Lower lobe of right lung (tissue), 2 donors: ENCODE data around the gene KANK4. TPM values are rescaled to one million over a fixed set of nuclear protein-coding genes. Genes with fewer than 3 reads are reported as not detected.

ENCODE experiments used
- ATAC-seq, 2 donors: fragments of 200-7000 bp; cut with Tn5 transposase; one replicate each; pipeline ENCODE4 v1.9.1; 2020 to 2022; ENCODE audit warnings: mild to moderate bottlenecking in 2 of 2, moderate library complexity in 2 of 2
- DNase-seq: peaks from one replicate; pipeline ENCODE4 v3.0.0-alpha.2; 2020
- H3K27ac ChIP-seq: fragments of 200-600 bp; one replicate; pipeline ENCODE4 v1.8.0; 2022
- H3K27me3 ChIP-seq: fragments of 200-600 bp; one replicate; pipeline ENCODE4 v1.8.0; 2022; ENCODE audit warnings: low read depth
- H3K36me3 ChIP-seq: fragments of 200-600 bp; one replicate; pipeline ENCODE4 v1.8.0; 2022; ENCODE audit warnings: mild to moderate bottlenecking
- H3K4me1 ChIP-seq: fragments of 200-600 bp; one replicate; pipeline ENCODE4 v1.8.0; 2022
- H3K4me3 ChIP-seq: fragments of 200-600 bp; one replicate; pipeline ENCODE4 v1.8.0; 2022; ENCODE audit warnings: mild to moderate bottlenecking
- H3K9me3 ChIP-seq: fragments of 200-600 bp; one replicate; pipeline ENCODE4 v1.8.0; 2022
- intact Hi-C: fragments of 100-400 bp; cut with DNase I; formaldehyde crosslinking; loops from one replicate; pipeline ENCODE4 v1.11.0; 2022
- total RNA-seq: library from RNA; stranded (reverse); fragmentation: NEBNext Ultra II Directional; extraction: Animal tissue kit (Norgen Biotek cat#: 25700); gene quantifications from one replicate; pipeline ENCODE4 v1.2.1, GENCODE V29; 2021
- TF ChIP-seq, protein P1 (sequence below): fragments of 200-600 bp; IDR thresholded peaks from one replicate; pipeline ENCODE4 v1.8.0; 2022; ENCODE audit warnings: antibody characterized with exemption, mild to moderate bottlenecking
- donor health status: DM: no; HTN: yes; CAD: no; lungs with severe emphysema.

KANK4 gene
- total RNA-seq, 1 donor from 2014 or later: 4.4 TPM

DNA sequence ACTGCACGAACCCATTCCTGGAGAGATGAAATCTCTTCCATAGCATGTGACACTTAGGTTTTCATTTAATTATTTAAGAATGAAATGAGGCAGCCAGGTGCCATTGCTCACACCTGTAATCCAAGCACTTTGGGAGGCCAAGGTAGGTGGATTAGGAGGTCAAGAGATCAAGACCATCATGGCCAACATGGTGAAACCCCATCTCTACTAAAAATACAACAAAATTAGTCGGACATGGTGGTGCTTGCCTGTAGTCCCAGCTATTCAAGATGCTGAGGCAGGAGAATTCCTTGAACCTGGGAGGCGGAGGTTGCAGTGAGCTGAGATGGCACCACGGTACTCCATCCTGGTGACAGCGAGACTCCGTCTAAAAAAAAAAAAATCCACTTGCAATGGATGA is 106.8 kb downstream of the KANK4 start:
- DNase-seq (no peak), ATAC-seq (no peak)
- no peak overlapping the region for H3K27ac ChIP-seq
- TF ChIP-seq, protein P1, sequence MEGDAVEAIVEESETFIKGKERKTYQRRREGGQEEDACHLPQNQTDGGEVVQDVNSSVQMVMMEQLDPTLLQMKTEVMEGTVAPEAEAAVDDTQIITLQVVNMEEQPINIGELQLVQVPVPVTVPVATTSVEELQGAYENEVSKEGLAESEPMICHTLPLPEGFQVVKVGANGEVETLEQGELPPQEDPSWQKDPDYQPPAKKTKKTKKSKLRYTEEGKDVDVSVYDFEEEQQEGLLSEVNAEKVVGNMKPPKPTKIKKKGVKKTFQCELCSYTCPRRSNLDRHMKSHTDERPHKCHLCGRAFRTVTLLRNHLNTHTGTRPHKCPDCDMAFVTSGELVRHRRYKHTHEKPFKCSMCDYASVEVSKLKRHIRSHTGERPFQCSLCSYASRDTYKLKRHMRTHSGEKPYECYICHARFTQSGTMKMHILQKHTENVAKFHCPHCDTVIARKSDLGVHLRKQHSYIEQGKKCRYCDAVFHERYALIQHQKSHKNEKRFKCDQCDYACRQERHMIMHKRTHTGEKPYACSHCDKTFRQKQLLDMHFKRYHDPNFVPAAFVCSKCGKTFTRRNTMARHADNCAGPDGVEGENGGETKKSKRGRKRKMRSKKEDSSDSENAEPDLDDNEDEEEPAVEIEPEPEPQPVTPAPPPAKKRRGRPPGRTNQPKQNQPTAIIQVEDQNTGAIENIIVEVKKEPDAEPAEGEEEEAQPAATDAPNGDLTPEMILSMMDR: no peak
- H3K9me3 ChIP-seq: peaks cover 6% of the 10 kb centered on the region
- no peaks in the 10 kb centered on the region for H3K27me3 ChIP-seq
- H3K36me3 ChIP-seq: no peaks in the 10 kb centered on the region
- H3K4me1 ChIP-seq: no peaks in the 10 kb centered on the region
- no peak overlapping the region for H3K4me3 ChIP-seq
- intact Hi-C loops: no loop called here

DNA sequence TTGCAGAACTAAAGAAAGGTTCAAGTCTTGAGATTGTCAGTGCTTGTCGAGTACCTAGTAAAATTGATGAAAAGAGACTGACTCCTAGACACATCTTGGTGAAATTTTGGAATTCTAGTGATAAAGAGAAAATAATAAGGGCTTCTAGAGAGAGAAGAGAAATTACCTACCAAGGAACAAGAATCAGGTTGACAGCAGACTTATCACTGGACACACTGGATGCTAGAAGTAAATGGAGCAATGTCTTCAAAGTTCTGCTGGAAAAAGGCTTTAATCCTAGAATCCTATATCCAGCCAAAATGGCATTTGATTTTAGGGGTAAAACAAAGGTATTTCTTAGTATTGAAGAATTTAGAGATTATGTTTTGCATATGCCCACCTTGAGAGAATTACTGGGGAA is 108.3 kb downstream of the KANK4 start:
- intact Hi-C loops: no loop called here
- TF ChIP-seq, protein P1: no peak
- ATAC-seq (no peak), DNase-seq (no peak)
- no peaks in the 10 kb centered on the region for H3K4me1 ChIP-seq
- H3K27me3 ChIP-seq: no peaks in the 10 kb centered on the region
- no peak overlapping the region for H3K4me3 ChIP-seq
- no peaks in the 10 kb centered on the region for H3K36me3 ChIP-seq
- H3K27ac ChIP-seq: no peak overlapping the region
- peaks cover 6% of the 10 kb centered on the region for H3K9me3 ChIP-seq

- no peaks in the 10 kb centered on the region for H3K36me3 ChIP-seq
- intact Hi-C loops: no loop called here
- H3K27me3 ChIP-seq: no peaks in the 10 kb centered on the region
- ATAC-seq (no peak), DNase-seq (no peak)
- no peak overlapping the region for H3K4me3 ChIP-seq
- no peak overlapping the region for H3K27ac ChIP-seq
- peaks cover 6% of the 10 kb centered on the region for H3K9me3 ChIP-seq
- TF ChIP-seq, protein P1: no peak
- no peaks in the 10 kb centered on the region for H3K4me1 ChIP-seq
Measured at GRCh38 chr1:62209931-62210595, 109.2 kb downstream of the KANK4 start.

DNA sequence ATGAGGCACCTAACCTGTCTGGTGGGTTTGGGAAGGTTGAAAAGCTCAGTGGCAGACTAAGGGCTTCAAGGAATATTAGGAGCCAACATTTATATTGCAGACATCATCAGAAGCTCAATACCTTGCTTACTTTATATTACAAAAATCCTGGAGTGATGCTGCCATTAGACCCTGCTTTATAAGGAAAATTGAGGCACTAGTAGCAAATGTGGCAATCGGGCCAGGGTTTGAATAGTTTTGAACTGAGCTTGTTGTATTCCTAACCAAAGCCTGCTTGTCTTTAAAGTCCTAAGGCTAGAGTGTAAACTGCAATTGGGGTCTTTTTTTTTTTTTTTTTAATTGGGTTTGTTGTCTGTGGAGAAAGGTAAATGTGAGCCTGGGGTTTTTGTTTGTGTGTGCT is 110.3 kb downstream of the KANK4 start:
- Histone ChIP-seq H3K4me3 (no peak overlapping the region), H3K27ac (no peak overlapping the region), H3K4me1 (no peaks in the 10 kb centered on the region), H3K9me3 (peaks cover 6% of the 10 kb centered on the region), H3K27me3 (no peaks in the 10 kb centered on the region), H3K36me3 (no peaks in the 10 kb centered on the region)
- intact Hi-C loops: no loop called here
- no peak for DNase-seq
- ATAC-seq: no peak
- TF ChIP-seq, protein P1: no peak

GRCh38 chr1:62208087-62208486 is 111.1 kb downstream of the KANK4 start:
- DNase-seq (no peak), ATAC-seq (no peak)
- intact Hi-C loops: no loop called here
- no peaks in the 10 kb centered on the region for H3K4me1 ChIP-seq
- no peak overlapping the region for H3K4me3 ChIP-seq
- no peaks in the 10 kb centered on the region for H3K36me3 ChIP-seq
- H3K27ac ChIP-seq: no peak overlapping the region
- peaks cover 6% of the 10 kb centered on the region for H3K9me3 ChIP-seq
- H3K27me3 ChIP-seq: no peaks in the 10 kb centered on the region
- TF ChIP-seq, protein P1: no peak
